NT2/D1 (cell line): ENCODE measurements around the gene PGC.

Experiments used
- DNase-seq: peaks from one replicate; pipeline ENCODE4 v3.0.0-alpha.2; 2011; ENCODE audit warnings: low read depth, low spot score
- H3K27me3 ChIP-seq: 2 replicates; pipeline ENCODE4 v1.6.0; 2011; ENCODE audit warnings: mild to moderate bottlenecking; ENCODE audit not compliant: insufficient read length, insufficient read depth
- H3K36me3 ChIP-seq: 2 replicates; pipeline ENCODE4 v1.6.1; 2011; ENCODE audit warnings: mild to moderate bottlenecking, low read length, mixed read lengths; ENCODE audit not compliant: insufficient read depth, insufficient read length
- H3K4me1 ChIP-seq: 2 replicates; pipeline ENCODE4 v1.5.1; 2011; ENCODE audit not compliant: insufficient read depth, insufficient read length
- H3K4me3 ChIP-seq: 2 replicates; pipeline ENCODE4 v1.5.1; 2011; ENCODE audit warnings: low read depth; ENCODE audit not compliant: insufficient read length
- H3K9ac ChIP-seq: 2 replicates; pipeline ENCODE4 v1.6.0; 2011; ENCODE audit warnings: low read depth; ENCODE audit not compliant: insufficient read length
- H3K9me3 ChIP-seq: 2 replicates; pipeline ENCODE4 v1.5.1; 2011; ENCODE audit warnings: mild to moderate bottlenecking, low read length; ENCODE audit not compliant: insufficient read depth
- SUZ12 ChIP-seq: IDR thresholded peaks from 2 replicates; pipeline ENCODE4 v1.6.1; 2011; ENCODE audit not compliant: insufficient read length, insufficient read depth; ENCODE audit errors: extremely low read depth
- YY1 ChIP-seq: IDR thresholded peaks from 2 replicates; pipeline ENCODE4 v1.6.1; 2011; ENCODE audit not compliant: insufficient read length, insufficient read depth
- ZNF274 ChIP-seq: IDR thresholded peaks from 2 replicates; pipeline ENCODE4 v1.6.1; 2011; ENCODE audit warnings: mild to moderate bottlenecking, low read depth, low read length

PGC gene

DNA sequence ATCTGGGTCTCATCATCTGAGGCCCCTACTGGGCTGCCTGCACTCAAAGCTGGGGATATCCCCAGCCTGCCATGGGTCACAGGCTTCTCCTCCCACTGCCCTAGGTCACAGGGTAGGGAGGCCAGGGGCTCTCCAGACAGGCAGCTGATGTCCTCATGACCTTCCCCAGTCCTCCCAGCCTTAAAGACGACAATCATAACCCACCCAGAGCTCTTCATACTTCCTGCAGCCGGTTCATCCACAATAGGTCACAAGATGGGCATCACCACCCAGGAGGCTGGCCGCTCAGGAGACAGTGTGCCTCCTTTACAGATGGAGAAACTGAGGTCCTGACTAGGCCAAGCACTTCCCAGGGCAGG is 27.0 kb downstream of the PGC start:
- Histone ChIP-seq H3K4me3 (no peak overlapping the region), H3K9ac (no peak overlapping the region), H3K27me3 (no peaks in the 10 kb centered on the region), H3K9me3 (no peaks in the 10 kb centered on the region), H3K36me3 (no peaks in the 10 kb centered on the region), H3K4me1 (peaks cover 17% of the 10 kb centered on the region)
- no peak for TF ChIP-seq SUZ12
- TF ChIP-seq YY1 = no peak
- TF ChIP-seq ZNF274 = no peak
- no peak for DNase-seq

DNA sequence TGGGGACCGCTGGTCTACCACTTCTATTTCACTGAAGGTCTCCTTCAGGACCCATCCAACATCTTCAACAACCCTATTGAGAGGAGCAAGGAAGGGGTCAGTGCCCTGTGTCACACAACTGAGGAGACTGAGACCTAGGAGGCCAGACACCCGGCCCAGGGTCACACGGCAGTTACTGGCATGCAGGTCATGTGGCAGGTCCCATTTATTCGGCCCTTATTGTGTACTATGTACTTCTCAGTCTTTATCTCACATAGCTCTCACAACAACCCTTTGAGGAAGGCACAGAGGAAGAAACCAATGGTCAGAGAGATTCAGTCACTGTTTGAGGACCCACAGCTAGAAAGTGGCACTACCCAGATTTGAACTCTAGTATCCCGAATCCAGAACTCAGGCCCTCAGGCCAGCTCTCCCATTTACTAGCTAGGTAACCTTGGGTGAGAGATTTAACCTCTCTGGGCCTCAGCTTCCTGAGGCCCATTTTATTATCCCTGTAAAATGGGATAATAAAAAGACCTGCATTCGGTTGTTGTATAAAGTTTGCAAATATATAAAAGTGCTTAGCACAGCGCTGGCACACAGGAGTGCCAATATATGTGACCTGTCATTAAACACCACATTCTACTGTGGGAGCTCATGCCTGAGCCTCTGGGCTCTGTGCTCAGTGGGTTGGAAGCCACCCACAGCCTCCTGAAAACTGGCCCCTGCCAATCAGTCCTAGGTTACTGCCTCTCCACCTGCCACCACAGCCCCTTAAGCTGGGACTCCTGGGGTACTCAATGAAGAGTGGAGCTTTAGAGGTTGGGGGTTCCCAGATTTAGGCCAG is 27.5 kb downstream of the PGC start:
- no peak overlapping the region for H3K4me3 ChIP-seq
- peaks cover 15% of the 10 kb centered on the region for H3K4me1 ChIP-seq
- H3K27me3 ChIP-seq = no peaks in the 10 kb centered on the region
- no peak overlapping the region for H3K9ac ChIP-seq
- TF ChIP-seq YY1 (no peak), ZNF274 (no peak), SUZ12 (no peak)
- no peaks in the 10 kb centered on the region for H3K9me3 ChIP-seq
- no peak for DNase-seq
- no peaks in the 10 kb centered on the region for H3K36me3 ChIP-seq

- no peak for TF ChIP-seq ZNF274
- TF ChIP-seq YY1 = no peak
- no peak for TF ChIP-seq SUZ12
- Histone ChIP-seq H3K27me3 (no peaks in the 10 kb centered on the region), H3K4me1 (peaks cover 11% of the 10 kb centered on the region), H3K9ac (no peak overlapping the region), H3K9me3 (no peaks in the 10 kb centered on the region), H3K4me3 (no peak overlapping the region), H3K36me3 (no peaks in the 10 kb centered on the region)
- no peak for DNase-seq
Measured at GRCh38 chr6:41718828-41719227, 28.4 kb downstream of the PGC start.

GRCh38 chr6:41717392-41717736 is 29.8 kb downstream of the PGC start:
- TF ChIP-seq SUZ12 (no peak), ZNF274 (no peak)
- no peaks in the 10 kb centered on the region for H3K9me3 ChIP-seq
- no peak overlapping the region for H3K9ac ChIP-seq
- H3K4me3 ChIP-seq = no peak overlapping the region
- H3K4me1 ChIP-seq = peaks cover 17% of the 10 kb centered on the region
- DNase-seq = no peak
- H3K36me3 ChIP-seq = no peaks in the 10 kb centered on the region
- no peaks in the 10 kb centered on the region for H3K27me3 ChIP-seq

- H3K4me1 ChIP-seq = peaks cover 18% of the 10 kb centered on the region
- H3K9me3 ChIP-seq = no peaks in the 10 kb centered on the region
- no peaks in the 10 kb centered on the region for H3K27me3 ChIP-seq
- no peaks in the 10 kb centered on the region for H3K36me3 ChIP-seq
- TF ChIP-seq ZNF274 (no peak), SUZ12 (no peak), YY1 (no peak)
- no peak overlapping the region for H3K9ac ChIP-seq
- no peak overlapping the region for H3K4me3 ChIP-seq
- DNase-seq = no peak
Measured at GRCh38 chr6:41716516-41717391, 30.4 kb downstream of the PGC start.

GRCh38 chr6:41715795-41716515 is 31.2 kb downstream of the PGC start:
- TF ChIP-seq ZNF274 = no peak
- no peak for TF ChIP-seq YY1
- no peak for TF ChIP-seq SUZ12
- Histone ChIP-seq H3K36me3 (no peaks in the 10 kb centered on the region), H3K4me3 (no peak overlapping the region), H3K27me3 (no peaks in the 10 kb centered on the region), H3K9me3 (no peaks in the 10 kb centered on the region), H3K4me1 (peaks cover 18% of the 10 kb centered on the region), H3K9ac (no peak overlapping the region)
- DNase-seq = no peak
